ENCODE measurements around the gene BRPF3. TPM values are rescaled to one million over a fixed set of nuclear protein-coding genes. Genes with fewer than 3 reads are reported as not detected.

The BRPF3 gene
- total and polyA plus RNA-seq, 2 of the 13 experiments (the other 11 are each of a cell fraction or from before 2014, with no cell fraction given) = 12.3 to 22.9 TPM

- H3K79me2 ChIP-seq (ENCODE audit: insufficient read depth, low read length) = no peaks in the 10 kb centered on the region
- H3K4me1 ChIP-seq (ENCODE audit: insufficient read depth, low read length) = no peaks in the 10 kb centered on the region
- no peaks in the 10 kb centered on the region for H3K36me3 ChIP-seq (replicated peaks in 1 of 2; ENCODE audit: control insufficient read depth in 1 of 2, insufficient read depth in 2 of 2, low read length in 2 of 2)
- FAIRE-seq (no peak), DNase-seq (ENCODE audit: low spot score) (no peak), ATAC-seq (no peak)
- H3K9me3 ChIP-seq (ENCODE audit: low read length) = no peaks in the 10 kb centered on the region
- no peak overlapping the region for H3K4me3 ChIP-seq (replicated peaks in 1 of 3; ENCODE audit: insufficient read depth in 1 of 3, low read depth in 2 of 3, low read length in 3 of 3)
- WGBS (ENCODE audit: low lambda C conversion rate) = 74% methylated on average over 2 of the region's 2 CpGs
- H3K27ac ChIP-seq (ENCODE audit: extremely low read length, insufficient read depth, low read length) = no peak overlapping the region
- no peak for TF ChIP-seq MNT (IDR thresholded peaks at IDR 0.05)
- TF ChIP-seq ZNF501 (CRISPR knock-in tag; IDR thresholded peaks at IDR 0.05) = no peak
- TF ChIP-seq, protein P1, sequence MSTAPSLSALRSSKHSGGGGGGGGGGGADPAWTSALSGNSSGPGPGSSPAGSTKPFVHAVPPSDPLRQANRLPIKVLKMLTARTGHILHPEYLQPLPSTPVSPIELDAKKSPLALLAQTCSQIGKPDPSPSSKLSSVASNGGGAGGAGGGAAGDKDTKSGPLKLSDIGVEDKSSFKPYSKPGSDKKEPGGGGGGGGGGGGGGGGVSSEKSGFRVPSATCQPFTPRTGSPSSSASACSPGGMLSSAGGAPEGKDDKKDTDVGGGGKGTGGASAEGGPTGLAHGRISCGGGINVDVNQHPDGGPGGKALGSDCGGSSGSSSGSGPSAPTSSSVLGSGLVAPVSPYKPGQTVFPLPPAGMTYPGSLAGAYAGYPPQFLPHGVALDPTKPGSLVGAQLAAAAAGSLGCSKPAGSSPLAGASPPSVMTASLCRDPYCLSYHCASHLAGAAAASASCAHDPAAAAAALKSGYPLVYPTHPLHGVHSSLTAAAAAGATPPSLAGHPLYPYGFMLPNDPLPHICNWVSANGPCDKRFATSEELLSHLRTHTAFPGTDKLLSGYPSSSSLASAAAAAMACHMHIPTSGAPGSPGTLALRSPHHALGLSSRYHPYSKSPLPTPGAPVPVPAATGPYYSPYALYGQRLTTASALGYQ (CRISPR knock-in tag; IDR thresholded peaks at IDR 0.05) = no peak
- TF ChIP-seq, protein P2, sequence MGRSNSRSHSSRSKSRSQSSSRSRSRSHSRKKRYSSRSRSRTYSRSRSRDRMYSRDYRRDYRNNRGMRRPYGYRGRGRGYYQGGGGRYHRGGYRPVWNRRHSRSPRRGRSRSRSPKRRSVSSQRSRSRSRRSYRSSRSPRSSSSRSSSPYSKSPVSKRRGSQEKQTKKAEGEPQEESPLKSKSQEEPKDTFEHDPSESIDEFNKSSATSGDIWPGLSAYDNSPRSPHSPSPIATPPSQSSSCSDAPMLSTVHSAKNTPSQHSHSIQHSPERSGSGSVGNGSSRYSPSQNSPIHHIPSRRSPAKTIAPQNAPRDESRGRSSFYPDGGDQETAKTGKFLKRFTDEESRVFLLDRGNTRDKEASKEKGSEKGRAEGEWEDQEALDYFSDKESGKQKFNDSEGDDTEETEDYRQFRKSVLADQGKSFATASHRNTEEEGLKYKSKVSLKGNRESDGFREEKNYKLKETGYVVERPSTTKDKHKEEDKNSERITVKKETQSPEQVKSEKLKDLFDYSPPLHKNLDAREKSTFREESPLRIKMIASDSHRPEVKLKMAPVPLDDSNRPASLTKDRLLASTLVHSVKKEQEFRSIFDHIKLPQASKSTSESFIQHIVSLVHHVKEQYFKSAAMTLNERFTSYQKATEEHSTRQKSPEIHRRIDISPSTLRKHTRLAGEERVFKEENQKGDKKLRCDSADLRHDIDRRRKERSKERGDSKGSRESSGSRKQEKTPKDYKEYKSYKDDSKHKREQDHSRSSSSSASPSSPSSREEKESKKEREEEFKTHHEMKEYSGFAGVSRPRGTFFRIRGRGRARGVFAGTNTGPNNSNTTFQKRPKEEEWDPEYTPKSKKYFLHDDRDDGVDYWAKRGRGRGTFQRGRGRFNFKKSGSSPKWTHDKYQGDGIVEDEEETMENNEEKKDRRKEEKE (IDR thresholded peaks at IDR 0.05) = no peak
- no peak for TF ChIP-seq ZNF205 (CRISPR knock-in tag; IDR thresholded peaks at IDR 0.05)
- no peak for TF ChIP-seq MIER3 (CRISPR knock-in tag; IDR thresholded peaks at IDR 0.05; ENCODE audit: borderline replicate concordance)
- no peak for TF ChIP-seq XRCC5 (optimal IDR thresholded peaks at IDR 0.05; ENCODE audit: low read length)
- TF ChIP-seq CCDC6 (CRISPR knock-in tag; IDR thresholded peaks at IDR 0.05) = no peak
- TF ChIP-seq NR2F1 (CRISPR knock-in tag; IDR thresholded peaks at IDR 0.05) = no peak
- TF ChIP-seq ZNF773 (CRISPR knock-in tag; IDR thresholded peaks at IDR 0.05; ENCODE audit: borderline replicate concordance) = no peak
- no peak for TF ChIP-seq ZBTB1 (CRISPR knock-in tag; IDR thresholded peaks at IDR 0.05; ENCODE audit: borderline replicate concordance)
- TF ChIP-seq ZBTB38 (CRISPR knock-in tag; IDR thresholded peaks at IDR 0.05) = no peak
- no peak for TF ChIP-seq CREB3 (CRISPR knock-in tag; IDR thresholded peaks at IDR 0.05)
- TF ChIP-seq ZFP36 (IDR thresholded peaks at IDR 0.05; ENCODE audit: borderline replicate concordance, low read depth, low read length, partially characterized antibody) = no peak
- no peak for TF ChIP-seq CC2D1A (CRISPR knock-in tag; IDR thresholded peaks at IDR 0.05)
- TF ChIP-seq ZNF10 (CRISPR knock-in tag; IDR thresholded peaks at IDR 0.05; ENCODE audit: borderline replicate concordance, low read depth) = no peak
- TF ChIP-seq NFIC (IDR thresholded peaks at IDR 0.05; ENCODE audit: low read length) = no peak
- TF ChIP-seq MED8 (CRISPR knock-in tag; IDR thresholded peaks at IDR 0.05; ENCODE audit: insufficient replicate concordance) = no peak
- TF ChIP-seq BRCA1 (CRISPR knock-in tag; IDR thresholded peaks at IDR 0.05) = no peak
- intact Hi-C loops (cut with micrococcal nuclease; ENCODE audit: unreplicated experiment) = no loop called here
- ChIA-PET CTCF (ENCODE audit: low intra/inter-chr PET ratio, low total read pairs) (no interaction called here), POLR2A (no interaction called here)
- H4K20me1 ChIP-seq (ENCODE audit: insufficient read depth, low read length) = no peaks in the 10 kb centered on the region
- H2AFZ ChIP-seq (ENCODE audit: low read length) = no peak overlapping the region
- no peak overlapping the region for H3K4me2 ChIP-seq (ENCODE audit: low read depth, low read length)
- BruUV-seq (replicated peaks) = no TSS peak
- H3K9ac ChIP-seq (ENCODE audit: insufficient read depth, low read depth, low read length) = no peak overlapping the region
- in situ Hi-C loops (cut with HindIII; ENCODE audit: extremely low pct_ligation_motif_present, low pct_unique_long_range_greater_than_20kb) = no loop called here
- H3K27me3 ChIP-seq (ENCODE audit: control insufficient read depth in 1 of 2, insufficient read depth in 2 of 2, low read length in 2 of 2) = no peaks in the 10 kb centered on the region
These were observed 25.0 kb upstream of the BRPF3 start for GRCh38 chr6:36171573-36171972.

Data from HepG2 (cell line).